ENCODE results near the gene TAF1.
"Not testable (repeated sequence)": the region's sequence is repeated elsewhere in the genome, so short reads cannot be mapped to it uniquely, and the experiment has no call there.

DNA sequence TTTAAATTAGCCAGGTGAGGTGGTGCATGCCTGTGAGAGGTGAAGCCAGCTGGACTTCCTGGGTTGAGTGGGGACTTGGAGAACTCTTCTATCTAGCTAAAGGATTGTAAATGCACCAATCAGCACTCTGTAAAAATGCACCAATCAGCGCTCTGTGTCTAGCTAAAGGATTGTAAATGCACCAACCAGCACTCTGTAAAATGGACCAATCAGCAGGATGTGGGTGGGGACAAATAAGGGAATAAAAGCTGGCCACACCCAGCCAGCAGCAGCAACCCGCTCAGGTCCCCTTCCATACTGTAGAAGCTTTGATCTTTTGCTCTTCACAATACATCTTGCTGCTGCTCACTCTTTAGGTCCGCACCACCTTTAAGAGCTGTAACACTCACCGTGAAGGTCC is 147.6 kb downstream of the TAF1 start:
- TF ChIP-seq POLR2A (IDR thresholded peaks at IDR 0.05): not testable (repeated sequence)
- TF ChIP-seq, protein P1, sequence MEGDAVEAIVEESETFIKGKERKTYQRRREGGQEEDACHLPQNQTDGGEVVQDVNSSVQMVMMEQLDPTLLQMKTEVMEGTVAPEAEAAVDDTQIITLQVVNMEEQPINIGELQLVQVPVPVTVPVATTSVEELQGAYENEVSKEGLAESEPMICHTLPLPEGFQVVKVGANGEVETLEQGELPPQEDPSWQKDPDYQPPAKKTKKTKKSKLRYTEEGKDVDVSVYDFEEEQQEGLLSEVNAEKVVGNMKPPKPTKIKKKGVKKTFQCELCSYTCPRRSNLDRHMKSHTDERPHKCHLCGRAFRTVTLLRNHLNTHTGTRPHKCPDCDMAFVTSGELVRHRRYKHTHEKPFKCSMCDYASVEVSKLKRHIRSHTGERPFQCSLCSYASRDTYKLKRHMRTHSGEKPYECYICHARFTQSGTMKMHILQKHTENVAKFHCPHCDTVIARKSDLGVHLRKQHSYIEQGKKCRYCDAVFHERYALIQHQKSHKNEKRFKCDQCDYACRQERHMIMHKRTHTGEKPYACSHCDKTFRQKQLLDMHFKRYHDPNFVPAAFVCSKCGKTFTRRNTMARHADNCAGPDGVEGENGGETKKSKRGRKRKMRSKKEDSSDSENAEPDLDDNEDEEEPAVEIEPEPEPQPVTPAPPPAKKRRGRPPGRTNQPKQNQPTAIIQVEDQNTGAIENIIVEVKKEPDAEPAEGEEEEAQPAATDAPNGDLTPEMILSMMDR (IDR thresholded peaks at IDR 0.05): not testable (repeated sequence)
